HCT116 (cell line): ENCODE data around the gene UBXN11.

Experiments
- EZH2 ChIP-seq: fragments of 200-600 bp; sonication (generic); IDR thresholded peaks from 2 replicates; pipeline ENCODE4 v1.6.1; 2017; ENCODE audit warnings: antibody characterized with exemption, mixed run types
- FOSL1 ChIP-seq: IDR thresholded peaks from 2 replicates; pipeline ENCODE4 v1.6.1; 2012; ENCODE audit warnings: low read depth
- POLR2A ChIP-seq: IDR thresholded peaks from 2 replicates; pipeline ENCODE4 v1.7.0; 2011; ENCODE audit warnings: borderline replicate concordance; ENCODE audit not compliant: insufficient read depth, insufficient read length; ENCODE audit errors: extremely low read depth
- TF ChIP-seq, protein P1 (sequence below), 3 experiments: fragments of 200-600 bp in 1 of 3; sonication (generic) in 1 of 3; IDR thresholded peaks in 2 of 3; conservative IDR thresholded peaks in 1 of 3; 2 replicates each; pipeline ENCODE4 v1.5.1; 2012 to 2017; ENCODE audit warnings: low read depth in 2 of 3, low read length in 2 of 3, antibody characterized with exemption in 1 of 3, borderline replicate concordance in 1 of 3, control low read depth in 1 of 3, mild to moderate bottlenecking in 1 of 3, mixed read lengths in 1 of 3, mixed run types in 1 of 3, moderate library complexity in 1 of 3; ENCODE audit not compliant: insufficient read depth in 1 of 3
- TF ChIP-seq, protein P2 (sequence below): IDR thresholded peaks from 2 replicates; pipeline ENCODE4 v1.6.1; 2012; ENCODE audit warnings: low read depth

DNA sequence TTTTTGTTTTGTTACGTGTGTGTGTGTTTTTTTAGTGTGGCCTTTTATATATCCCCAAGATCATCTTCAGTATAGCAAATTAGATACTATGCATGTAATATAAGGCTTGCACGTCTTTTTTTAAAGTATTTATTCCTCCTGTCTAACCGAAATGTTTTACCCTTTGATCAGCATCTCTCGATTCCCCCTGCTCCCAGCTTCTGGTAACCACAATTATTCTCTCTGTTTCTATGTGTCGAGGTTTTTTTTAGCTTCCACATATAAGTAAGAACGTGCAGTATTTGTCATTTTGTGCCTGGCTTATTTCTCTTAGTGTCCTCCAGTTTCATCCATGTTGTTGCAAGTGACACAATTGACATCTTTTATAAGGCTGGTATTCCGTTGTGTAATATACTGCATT is 53.7 kb downstream of the UBXN11 start:
- TF ChIP-seq, protein P1, sequence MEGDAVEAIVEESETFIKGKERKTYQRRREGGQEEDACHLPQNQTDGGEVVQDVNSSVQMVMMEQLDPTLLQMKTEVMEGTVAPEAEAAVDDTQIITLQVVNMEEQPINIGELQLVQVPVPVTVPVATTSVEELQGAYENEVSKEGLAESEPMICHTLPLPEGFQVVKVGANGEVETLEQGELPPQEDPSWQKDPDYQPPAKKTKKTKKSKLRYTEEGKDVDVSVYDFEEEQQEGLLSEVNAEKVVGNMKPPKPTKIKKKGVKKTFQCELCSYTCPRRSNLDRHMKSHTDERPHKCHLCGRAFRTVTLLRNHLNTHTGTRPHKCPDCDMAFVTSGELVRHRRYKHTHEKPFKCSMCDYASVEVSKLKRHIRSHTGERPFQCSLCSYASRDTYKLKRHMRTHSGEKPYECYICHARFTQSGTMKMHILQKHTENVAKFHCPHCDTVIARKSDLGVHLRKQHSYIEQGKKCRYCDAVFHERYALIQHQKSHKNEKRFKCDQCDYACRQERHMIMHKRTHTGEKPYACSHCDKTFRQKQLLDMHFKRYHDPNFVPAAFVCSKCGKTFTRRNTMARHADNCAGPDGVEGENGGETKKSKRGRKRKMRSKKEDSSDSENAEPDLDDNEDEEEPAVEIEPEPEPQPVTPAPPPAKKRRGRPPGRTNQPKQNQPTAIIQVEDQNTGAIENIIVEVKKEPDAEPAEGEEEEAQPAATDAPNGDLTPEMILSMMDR (IDR thresholded peaks at IDR 0.05 in 2 of 3, conservative IDR thresholded peaks at IDR 0.05 in 1 of 3; ENCODE audit: borderline replicate concordance in 1 of 3, insufficient read depth in 1 of 3, low read depth in 2 of 3, low read length in 2 of 3): no peak
- TF ChIP-seq POLR2A: no peak
- TF ChIP-seq, protein P2, sequence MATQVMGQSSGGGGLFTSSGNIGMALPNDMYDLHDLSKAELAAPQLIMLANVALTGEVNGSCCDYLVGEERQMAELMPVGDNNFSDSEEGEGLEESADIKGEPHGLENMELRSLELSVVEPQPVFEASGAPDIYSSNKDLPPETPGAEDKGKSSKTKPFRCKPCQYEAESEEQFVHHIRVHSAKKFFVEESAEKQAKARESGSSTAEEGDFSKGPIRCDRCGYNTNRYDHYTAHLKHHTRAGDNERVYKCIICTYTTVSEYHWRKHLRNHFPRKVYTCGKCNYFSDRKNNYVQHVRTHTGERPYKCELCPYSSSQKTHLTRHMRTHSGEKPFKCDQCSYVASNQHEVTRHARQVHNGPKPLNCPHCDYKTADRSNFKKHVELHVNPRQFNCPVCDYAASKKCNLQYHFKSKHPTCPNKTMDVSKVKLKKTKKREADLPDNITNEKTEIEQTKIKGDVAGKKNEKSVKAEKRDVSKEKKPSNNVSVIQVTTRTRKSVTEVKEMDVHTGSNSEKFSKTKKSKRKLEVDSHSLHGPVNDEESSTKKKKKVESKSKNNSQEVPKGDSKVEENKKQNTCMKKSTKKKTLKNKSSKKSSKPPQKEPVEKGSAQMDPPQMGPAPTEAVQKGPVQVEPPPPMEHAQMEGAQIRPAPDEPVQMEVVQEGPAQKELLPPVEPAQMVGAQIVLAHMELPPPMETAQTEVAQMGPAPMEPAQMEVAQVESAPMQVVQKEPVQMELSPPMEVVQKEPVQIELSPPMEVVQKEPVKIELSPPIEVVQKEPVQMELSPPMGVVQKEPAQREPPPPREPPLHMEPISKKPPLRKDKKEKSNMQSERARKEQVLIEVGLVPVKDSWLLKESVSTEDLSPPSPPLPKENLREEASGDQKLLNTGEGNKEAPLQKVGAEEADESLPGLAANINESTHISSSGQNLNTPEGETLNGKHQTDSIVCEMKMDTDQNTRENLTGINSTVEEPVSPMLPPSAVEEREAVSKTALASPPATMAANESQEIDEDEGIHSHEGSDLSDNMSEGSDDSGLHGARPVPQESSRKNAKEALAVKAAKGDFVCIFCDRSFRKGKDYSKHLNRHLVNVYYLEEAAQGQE: no peak
- no peak for TF ChIP-seq FOSL1
- no peak for TF ChIP-seq EZH2
